NCI-H774 (cell line): Measurements from ENCODE around the gene PLVAP.

Source experiments
- DNase-seq: peaks from one replicate; lab custom pipeline; 2025; lab: John Stamatoyannopoulos, UW

The PLVAP gene

GRCh38 chr19:17357078-17357666 is 20.0 kb downstream of the PLVAP start:
- DNase-seq: no peak

- DNase-seq: no peak
Observed at GRCh38 chr19:17353386-17353785, 23.8 kb downstream of the PLVAP start.

DNA sequence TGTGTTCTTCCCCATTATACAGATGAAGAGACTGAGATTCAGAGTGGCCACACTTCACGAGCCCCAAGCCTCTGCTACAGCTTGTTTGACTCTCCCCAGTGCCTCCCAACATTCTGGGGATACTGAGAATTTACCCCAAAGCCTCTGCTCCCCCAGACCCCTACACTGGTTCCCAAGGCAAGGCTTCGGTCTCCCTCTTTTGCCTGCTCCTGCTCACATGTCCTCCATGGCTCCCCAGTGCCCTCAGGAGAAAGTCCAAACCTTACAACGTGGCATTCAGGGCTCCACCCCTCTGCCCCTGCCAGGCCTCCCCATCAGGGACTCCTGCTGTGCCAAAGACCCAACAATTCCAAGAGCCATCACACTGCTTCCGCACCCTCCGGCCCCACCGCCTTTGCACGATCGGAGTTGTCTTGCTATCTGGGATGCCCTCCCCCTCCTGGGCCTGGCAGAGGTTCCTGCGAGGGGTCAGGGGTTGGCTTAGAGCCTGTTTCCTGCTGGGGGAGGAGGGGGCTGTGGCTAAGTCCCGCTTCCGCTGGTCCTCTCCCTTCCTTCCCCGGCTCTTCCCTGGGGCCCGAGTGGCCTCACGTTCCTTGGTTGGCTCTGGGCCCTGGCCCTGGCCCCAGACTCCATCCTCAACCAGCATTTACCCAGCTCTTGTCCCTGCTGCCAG is 24.4 kb downstream of the PLVAP start:
- DNase-seq: no peak

DNA sequence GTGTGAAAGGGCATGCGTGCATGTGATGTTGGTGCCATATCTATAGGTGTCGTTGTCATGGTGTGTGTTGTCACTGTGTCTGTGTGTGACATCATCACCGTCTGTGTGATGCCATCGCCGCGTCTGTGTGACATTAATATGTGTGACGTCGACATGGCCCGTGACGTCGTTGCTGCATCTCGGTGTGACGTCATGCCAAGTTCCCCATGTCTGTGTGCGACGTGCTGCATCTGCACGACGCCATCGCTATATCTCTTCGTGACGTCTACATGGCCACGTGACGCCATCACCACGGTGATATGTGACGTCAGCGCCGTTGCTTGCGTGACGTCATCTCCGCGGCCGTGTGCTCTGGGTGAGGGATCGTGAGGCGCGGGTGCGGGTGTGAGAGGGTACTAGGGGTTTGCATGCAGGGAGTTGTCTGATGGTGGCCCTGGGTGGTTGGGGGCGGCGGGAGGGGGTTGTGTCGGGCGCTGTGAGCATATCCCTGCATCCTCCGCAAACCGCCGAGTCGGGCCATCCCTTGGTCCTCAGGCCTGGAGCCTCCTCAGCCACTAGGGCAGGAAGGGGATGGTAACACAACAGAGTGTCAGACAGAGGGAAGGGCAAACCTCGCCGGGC is 25.2 kb downstream of the PLVAP start:
- no peak for DNase-seq

GRCh38 chr19:17348700-17349099 is 28.4 kb downstream of the PLVAP start:
- DNase-seq: peak; percentile 58

DNA sequence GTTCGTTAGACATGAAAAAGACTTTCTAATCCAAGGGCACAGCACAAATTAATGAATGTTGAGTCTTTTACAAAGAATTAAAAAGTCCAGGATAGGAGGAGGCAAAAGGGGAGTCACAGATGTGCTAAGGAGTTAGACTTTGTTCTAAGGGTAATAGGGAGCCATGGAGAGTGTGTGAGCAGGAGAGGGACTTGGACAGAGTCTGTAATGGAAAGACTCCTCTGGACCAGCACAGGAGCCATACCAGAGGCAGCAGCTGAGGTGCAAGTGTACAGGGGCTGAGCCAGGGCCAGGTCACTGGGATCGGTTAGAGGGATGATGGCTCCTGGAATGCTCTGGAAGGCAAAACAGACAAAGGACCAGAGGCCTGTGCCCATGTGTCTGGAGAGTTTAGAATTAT is 29.3 kb downstream of the PLVAP start:
- no peak for DNase-seq

- no peak for DNase-seq
Observed at GRCh38 chr19:17347361-17347760, 29.8 kb downstream of the PLVAP start.

DNA sequence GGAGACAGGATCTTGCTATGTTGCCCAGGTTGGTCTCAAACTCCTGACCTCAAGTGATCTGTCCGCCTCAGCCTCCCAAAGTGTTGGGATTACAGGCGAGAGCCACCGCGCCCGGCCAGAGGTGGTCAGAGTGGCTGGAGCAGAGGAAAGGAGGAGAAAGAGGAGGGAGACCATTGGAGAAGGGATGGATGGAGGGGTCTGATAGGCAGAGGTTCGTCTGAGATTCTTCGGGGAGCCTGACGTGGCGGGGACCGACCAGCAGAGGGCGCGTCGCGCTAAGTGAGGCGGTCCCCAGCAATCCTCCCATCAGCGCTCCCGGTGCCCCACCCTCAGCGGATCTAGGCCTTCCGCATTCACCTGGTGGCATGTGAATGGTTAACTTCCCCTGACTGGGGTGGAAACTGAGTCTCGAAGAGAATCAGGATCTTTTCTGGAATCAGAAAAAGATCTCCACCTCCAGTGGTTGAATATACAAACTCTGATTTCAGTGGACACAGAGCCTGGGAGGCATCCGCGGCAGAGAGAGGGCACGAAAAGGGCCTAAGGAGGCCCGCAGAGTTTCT is 31.0 kb downstream of the PLVAP start:
- DNase-seq: peak; percentile 42

DNA sequence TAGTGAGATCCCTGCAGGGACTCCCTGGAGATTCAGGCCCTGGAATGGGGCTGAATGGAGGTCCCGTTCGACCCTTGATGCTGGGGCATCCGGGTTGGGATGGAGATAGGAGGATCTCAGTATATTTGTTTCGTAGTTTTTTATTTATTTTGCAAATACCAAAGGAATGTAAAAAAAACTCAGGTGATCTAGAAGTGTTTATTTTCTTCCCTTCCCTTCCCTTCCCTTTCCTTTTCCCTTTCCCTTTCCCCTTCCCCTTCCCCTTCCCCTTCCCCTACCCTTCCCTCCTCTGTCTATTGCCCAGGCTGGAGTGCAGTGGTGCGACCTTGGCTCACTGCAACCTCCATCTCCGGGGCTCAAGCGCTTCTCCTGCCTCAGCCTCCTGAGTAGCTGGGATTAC is 35.3 kb downstream of the PLVAP start:
- no peak for DNase-seq

DNA sequence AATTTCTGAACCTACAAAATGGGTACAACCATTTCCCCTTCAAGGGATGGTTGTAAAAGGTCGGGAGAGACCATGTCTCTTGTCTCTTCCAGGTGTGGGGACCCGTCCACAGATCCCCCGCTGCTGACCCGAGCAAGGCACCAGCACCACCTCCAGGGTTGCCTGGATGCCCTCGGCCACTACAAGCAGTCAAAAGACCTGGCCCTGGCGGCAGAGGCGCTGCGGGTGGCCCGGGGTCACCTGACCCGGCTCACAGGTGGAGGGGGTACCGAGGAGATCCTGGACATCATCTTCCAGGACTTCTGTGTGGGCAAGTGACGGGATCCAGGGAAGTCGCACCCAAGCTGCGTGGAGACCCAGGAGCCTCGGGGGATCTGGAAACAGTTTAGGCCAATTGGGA is 35.8 kb downstream of the PLVAP start:
- DNase-seq: no peak

- DNase-seq: no peak
Observed at GRCh38 chr19:17340871-17341357, 36.2 kb downstream of the PLVAP start.

GRCh38 chr19:17340302-17340870 is 36.8 kb downstream of the PLVAP start:
- no peak for DNase-seq

GRCh38 chr19:17339088-17339741 is 37.9 kb downstream of the PLVAP start:
- DNase-seq: no peak

DNA sequence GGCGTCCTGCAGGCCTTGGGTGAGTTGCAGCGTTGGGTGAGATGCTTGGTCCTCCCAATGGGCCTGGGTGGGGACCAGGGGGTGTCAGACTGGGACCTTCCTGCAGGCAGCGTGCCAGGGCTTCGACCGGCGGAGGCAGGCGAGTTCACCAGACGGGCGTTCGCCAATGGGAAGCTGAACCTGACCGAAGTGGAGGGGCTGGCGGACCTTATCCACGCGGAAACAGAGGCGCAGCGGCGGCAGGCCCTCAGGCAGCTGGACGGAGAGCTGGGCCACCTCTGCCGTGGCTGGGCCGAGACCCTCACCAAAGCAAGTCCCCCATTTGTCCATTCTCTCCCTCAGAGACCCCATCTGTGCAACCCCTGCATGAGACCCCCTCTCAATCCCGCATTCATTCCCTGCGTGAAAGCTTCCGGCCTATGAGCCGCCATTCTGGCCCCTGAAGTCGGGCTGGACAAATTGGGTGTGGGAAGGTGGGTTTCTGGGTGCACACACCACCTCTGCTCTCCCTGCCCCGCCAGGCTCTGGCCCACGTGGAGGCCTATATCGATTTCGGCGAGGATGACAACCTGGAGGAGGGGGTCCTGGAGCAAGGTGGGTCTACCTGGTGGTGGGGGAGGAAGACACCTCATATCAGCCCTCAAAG is 38.6 kb downstream of the PLVAP start:
- DNase-seq: no peak

GRCh38 chr19:17337675-17338432 is 39.3 kb downstream of the PLVAP start:
- DNase-seq: no peak

DNA sequence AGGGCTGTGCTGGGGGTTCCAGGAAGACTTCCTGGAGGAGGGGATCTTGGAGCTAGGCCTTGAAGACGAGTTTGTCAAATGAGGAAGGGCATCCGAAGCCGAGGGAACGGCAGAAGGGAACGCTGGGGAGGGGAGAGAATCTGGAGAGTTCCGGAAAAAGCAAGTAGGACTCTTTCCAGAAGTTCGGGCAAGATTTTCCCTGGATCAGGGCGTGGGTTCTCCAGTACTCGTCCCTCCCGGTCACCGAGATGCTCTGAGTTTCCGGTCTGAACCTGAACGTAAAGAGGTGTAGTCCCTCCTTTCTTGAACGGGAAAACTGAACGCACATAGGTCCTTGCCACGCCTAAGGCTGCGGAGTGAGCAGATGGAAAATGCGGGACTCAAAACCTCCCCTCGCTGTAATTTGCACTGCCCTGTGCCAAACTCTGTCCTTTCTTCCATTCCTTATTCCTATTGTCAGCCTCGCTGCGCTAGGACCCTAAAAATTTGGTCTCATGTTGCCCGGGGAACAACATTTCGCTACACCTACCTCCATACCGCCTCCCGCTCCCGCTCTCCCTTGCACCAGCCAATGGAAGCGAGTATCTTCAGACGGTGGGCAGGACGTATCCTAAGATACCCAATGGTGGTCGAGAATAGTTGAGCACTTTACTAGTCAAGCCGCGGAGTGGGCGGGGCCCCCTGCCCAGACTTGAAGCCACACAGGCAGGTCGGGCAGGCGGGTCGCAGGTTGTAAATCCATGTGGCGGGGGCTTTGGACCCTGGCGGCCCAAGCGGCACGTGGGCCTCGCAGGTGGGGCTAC is 40.1 kb downstream of the PLVAP start, which contains the start of gene GTPBP3:
TSS of gene GTPBP3 (plus strand) at position 682 of the 803 bp plus-strand sequence. CDS start at position 741, 59 bp downstream.
- peak; percentile 97 for DNase-seq

DNA sequence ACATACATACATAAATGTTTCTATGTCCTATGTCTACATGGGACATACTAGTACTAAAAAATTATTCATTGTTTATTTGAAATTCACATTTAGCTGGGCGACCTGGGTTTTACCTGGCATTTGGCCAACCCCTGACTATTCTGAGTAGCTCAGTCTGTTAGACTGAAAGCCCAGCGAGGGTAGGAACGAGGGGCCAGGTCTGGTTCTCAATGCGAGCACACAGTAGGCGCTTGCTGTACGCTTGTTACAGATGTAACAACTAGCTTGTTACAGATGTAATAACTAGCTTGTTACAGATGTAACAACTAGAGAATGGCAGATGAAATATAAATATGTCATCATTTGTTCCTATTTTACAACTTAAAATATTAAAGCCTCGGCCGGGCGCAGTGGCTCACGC is 41.6 kb downstream of the PLVAP start:
- DNase-seq: no peak

DNA sequence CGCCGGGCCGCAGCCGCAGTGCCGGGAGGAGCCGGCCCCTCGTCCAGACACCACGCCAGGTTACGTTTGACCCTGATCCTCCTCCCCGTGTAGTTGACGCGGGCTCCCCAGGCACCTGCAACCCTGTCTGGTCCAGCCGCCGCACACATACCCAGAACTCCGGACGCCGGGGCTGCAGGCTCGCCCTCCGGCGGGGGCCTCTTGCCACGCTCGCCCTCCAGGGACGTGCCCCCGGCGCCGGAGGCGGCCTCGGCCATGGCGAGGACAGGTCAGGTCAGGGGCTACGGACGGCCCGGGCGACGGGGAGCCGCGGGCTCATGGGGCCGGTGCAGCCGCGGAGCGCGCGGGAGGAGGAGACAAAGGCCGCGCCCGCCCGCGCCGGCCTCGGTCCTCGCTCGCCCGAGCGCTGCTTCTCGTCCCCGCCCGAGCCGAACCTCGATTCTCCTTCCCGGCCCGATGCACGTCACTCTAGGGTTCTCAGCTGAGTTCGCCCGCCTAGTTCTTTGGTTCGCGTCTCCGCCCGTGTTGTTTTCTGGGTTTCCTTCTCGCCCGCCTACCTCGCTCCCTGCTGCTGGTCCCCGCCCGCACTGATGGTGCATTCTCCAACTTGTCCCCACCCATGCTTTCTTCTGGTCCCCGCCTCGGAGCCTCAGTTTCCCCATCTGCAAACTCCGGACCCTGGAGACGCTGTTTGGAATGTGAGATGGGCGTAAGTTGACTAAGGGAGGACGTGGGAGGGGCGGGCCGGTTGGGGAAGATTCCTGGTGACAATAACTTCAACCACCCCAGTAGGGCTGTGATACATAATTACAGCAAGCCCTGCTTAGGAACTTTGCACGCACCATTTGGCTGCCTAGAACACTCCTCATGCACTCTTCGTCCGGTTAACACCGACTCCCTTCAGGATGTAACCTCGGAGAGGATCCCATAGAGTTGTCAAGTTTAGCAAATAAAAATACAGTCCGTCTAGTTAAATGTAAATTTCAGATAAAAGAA is 42.4 kb downstream of the PLVAP start, which contains the start of gene ANO8:
TSS of gene ANO8 (minus strand) at position 442 of the 996 bp plus-strand sequence. CDS start at position 257, 185 bp downstream.
- peak; percentile 97 for DNase-seq
